Activated naive CD4-positive, alpha-beta T cell treated with anti-CD3 and anti-CD28 coated beads, Interleukin-2, amount 50 U/mL, for 72 hours (primary cell): Measurements from ENCODE around the gene EGFR. TPM values are rescaled to one million over a fixed set of nuclear protein-coding genes. Genes with fewer than 3 reads are reported as not detected.

Experiments
- ATAC-seq, 2 donors: fragments of 150-1000 bp; cut with Tn5 transposase; 2 replicates each; pipeline ENCODE4 v1.10.0; 2021; ENCODE audit warnings: mild to moderate bottlenecking in 2 of 2, moderate library complexity in 2 of 2
- DNase-seq, 2 donors: peaks; one replicate each; pipeline ENCODE4 v3.0.0; 2021 to 2022; ENCODE audit warnings: low spot score in 2 of 2
- H3K27ac Mint-ChIP-seq, 2 donors: one replicate each; pipeline ENCODE4 v1.8.0; 2022; ENCODE audit warnings: mild to moderate bottlenecking in 2 of 2, mixed read lengths in 2 of 2
- H3K36me3 Mint-ChIP-seq, 2 donors: one replicate each; pipeline ENCODE4 v1.8.0; 2022; ENCODE audit warnings: mixed read lengths in 2 of 2
- H3K9me3 Mint-ChIP-seq, 2 donors: one replicate each; pipeline ENCODE4 v1.8.0; 2022; ENCODE audit warnings: mixed read lengths in 2 of 2
- total RNA-seq, 2 donors: library from RNA; stranded (reverse); gene quantifications; one replicate each; pipeline ENCODE4 v1.2.3, GENCODE V29; 2022

Gene EGFR
- total RNA-seq, 2 donors from 2014 or later: not detected

- peaks cover 10 to 20% of the 10 kb centered on the region in 2 donors for H3K9me3 Mint-ChIP-seq
- no peak overlapping the region for H3K27ac Mint-ChIP-seq
- ATAC-seq (no peak), DNase-seq (no peak)
- peaks cover 9 to 13% of the 10 kb centered on the region in 2 donors for H3K36me3 Mint-ChIP-seq
Observed at GRCh38 chr7:55230014-55230413, 211.2 kb downstream of the EGFR start.

- DNase-seq: no peak
- Mint-ChIP-seq H3K27ac (no peak overlapping the region), H3K9me3 (peaks cover 10 to 20% of the 10 kb centered on the region in 2 donors), H3K36me3 (peaks cover 9 to 13% of the 10 kb centered on the region in 2 donors)
- no peak for ATAC-seq
Observed at GRCh38 chr7:55231736-55232280, 213.0 kb downstream of the EGFR start.

GRCh38 chr7:55233001-55233400 lies 214.2 kb downstream of the EGFR start:
- DNase-seq (no peak), ATAC-seq (no peak)
- no peak overlapping the region for H3K27ac Mint-ChIP-seq
- H3K9me3 Mint-ChIP-seq: peaks cover 10 to 14% of the 10 kb centered on the region in 2 donors
- peaks cover 9 to 13% of the 10 kb centered on the region in 2 donors for H3K36me3 Mint-ChIP-seq

DNA sequence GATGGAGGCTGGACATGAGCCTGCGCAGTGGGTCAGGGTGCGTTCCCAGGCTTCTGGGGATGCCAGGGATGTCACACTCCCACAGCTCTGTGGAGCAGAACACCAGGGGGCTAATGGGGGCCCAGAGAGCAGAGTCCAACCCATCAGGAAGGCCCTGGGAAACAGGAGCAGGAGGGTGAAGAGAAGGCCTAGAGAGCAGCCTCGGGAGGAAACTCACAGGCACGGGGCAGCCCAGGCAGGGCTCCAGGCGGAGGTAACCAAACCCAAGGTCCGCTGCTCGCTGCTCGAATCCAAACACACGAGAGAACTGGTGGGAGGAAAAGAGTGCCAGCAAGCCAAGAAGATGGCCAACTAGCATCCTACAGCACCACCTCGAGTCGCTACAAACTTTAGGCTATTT lies 215.6 kb downstream of the EGFR start:
- Mint-ChIP-seq H3K9me3 (peaks cover 4 to 9% of the 10 kb centered on the region in 2 donors), H3K36me3 (peaks cover 2 to 7% of the 10 kb centered on the region in 2 donors), H3K27ac (no peak overlapping the region)
- ATAC-seq: no peak
- DNase-seq: no peak

- Mint-ChIP-seq H3K27ac (no peak overlapping the region), H3K36me3 (no peaks in the 10 kb centered on the region), H3K9me3 (peaks cover 0 to 6% of the 10 kb centered on the region in 2 donors)
- DNase-seq (no peak), ATAC-seq (no peak)
Observed at GRCh38 chr7:55235115-55235514, 216.3 kb downstream of the EGFR start.

- no peak overlapping the region for H3K27ac Mint-ChIP-seq
- DNase-seq (no peak), ATAC-seq (no peak)
- H3K9me3 Mint-ChIP-seq: no peaks in the 10 kb centered on the region
- H3K36me3 Mint-ChIP-seq: no peaks in the 10 kb centered on the region
Observed at GRCh38 chr7:55235801-55236200, 217.0 kb downstream of the EGFR start.

DNA sequence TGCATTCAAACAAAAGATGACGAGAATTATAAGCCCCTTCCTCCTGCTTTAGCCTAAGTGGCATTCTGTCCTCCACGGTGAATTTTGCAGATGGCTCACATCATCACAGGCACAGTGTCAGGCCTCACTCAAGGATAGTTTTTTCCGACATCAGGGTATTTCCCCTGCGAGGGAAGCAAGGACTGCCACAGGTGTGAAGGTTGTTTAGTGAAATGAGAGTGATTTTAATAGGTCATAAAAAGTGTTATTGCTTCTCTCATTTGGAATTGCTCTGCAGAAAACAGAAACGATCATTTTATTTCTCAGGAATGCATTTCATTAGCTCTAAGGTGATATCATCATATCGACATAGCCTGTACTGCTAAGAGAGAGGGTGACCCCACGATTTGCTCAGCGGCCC lies 217.7 kb downstream of the EGFR start:
- Mint-ChIP-seq H3K36me3 (no peaks in the 10 kb centered on the region), H3K27ac (no peak overlapping the region), H3K9me3 (no peaks in the 10 kb centered on the region)
- ATAC-seq: no peak
- no peak for DNase-seq

DNA sequence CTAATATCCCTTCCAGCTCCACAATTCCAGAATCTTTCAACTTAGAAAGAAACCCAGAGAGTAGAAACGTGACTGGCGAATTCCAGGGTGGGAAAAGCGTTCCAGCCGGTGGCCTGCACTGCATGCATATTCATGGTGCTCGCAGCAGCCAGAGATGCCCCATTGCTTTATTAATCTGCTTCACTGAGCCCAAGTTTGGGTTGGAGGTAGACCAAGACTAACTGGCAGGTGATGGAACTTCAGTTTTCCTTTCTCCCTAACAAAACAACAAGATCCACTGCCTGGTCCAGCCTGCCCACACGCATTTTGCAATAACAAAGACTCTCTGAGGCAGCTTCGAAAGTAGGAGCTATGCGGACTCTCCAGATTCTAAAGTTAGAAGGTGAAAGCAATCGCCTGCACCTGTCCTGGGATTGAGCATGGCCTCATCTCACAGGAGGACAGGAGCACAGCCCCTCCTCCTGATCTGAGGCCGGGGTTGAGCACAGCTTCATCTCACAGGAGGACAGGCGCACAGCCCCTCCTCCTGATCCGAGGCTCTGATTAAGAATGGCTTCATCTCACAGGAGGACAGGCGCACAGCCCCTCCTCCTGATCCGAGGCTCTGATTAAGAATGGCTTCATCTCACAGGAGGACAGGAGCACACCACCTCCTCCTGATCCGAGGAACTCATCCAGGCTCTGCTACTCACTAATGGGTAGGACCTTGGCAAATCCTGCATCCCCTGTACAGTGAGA lies 218.5 kb downstream of the EGFR start:
- no peaks in the 10 kb centered on the region for H3K36me3 Mint-ChIP-seq
- no peaks in the 10 kb centered on the region for H3K9me3 Mint-ChIP-seq
- no peak overlapping the region for H3K27ac Mint-ChIP-seq
- no peak for DNase-seq
- no peak for ATAC-seq

DNA sequence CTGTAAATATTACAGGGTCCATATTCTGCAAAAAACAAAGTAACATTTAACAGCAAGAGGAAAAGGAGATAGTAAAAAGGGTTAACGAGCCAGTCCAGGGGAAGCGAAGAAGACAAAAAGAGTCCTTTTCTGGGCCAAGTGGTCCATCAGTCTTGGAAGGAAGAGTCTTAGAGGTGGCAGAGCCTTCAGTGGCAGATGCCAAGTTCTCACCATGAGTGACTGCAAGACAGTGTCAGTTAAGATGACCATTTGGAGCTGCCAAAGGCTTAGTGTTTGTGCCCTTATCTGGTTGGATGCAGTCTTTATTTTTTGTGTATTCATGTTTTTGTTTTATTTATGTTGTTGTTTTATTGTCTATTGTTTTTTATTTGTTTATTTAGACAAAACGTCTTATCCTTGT lies 220.6 kb downstream of the EGFR start:
- Mint-ChIP-seq H3K36me3 (no peaks in the 10 kb centered on the region), H3K27ac (no peak overlapping the region), H3K9me3 (no peaks in the 10 kb centered on the region)
- DNase-seq (no peak), ATAC-seq (no peak)

- H3K9me3 Mint-ChIP-seq: no peaks in the 10 kb centered on the region
- ATAC-seq (no peak), DNase-seq (no peak)
- H3K27ac Mint-ChIP-seq: no peak overlapping the region
- no peaks in the 10 kb centered on the region for H3K36me3 Mint-ChIP-seq
Observed at GRCh38 chr7:55240418-55241142, 221.8 kb downstream of the EGFR start.

DNA sequence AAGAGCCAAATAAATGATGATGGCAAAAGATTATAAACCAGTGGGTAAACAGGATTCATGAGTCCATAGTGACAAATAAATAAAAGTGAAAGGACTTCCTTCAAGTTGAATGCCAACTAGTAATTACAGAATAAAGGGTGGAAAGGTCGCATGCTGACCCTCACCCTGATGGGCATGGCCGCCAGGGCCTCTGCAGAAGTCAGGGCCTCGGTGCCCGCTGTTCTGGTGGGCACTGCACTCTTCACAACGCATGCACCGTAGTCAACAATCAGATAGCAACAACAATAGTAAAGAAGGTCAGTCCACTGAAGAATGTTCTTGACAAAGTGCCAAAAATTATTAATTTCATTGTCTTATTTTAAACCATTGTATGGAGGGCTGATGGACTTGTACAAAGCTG lies 223.1 kb downstream of the EGFR start:
- DNase-seq (no peak), ATAC-seq (no peak)
- no peak overlapping the region for H3K27ac Mint-ChIP-seq
- no peaks in the 10 kb centered on the region for H3K36me3 Mint-ChIP-seq
- no peaks in the 10 kb centered on the region for H3K9me3 Mint-ChIP-seq

GRCh38 chr7:55242613-55243012 lies 223.8 kb downstream of the EGFR start:
- no peak for ATAC-seq
- no peak overlapping the region for H3K27ac Mint-ChIP-seq
- no peaks in the 10 kb centered on the region for H3K36me3 Mint-ChIP-seq
- DNase-seq: no peak
- no peaks in the 10 kb centered on the region for H3K9me3 Mint-ChIP-seq

DNA sequence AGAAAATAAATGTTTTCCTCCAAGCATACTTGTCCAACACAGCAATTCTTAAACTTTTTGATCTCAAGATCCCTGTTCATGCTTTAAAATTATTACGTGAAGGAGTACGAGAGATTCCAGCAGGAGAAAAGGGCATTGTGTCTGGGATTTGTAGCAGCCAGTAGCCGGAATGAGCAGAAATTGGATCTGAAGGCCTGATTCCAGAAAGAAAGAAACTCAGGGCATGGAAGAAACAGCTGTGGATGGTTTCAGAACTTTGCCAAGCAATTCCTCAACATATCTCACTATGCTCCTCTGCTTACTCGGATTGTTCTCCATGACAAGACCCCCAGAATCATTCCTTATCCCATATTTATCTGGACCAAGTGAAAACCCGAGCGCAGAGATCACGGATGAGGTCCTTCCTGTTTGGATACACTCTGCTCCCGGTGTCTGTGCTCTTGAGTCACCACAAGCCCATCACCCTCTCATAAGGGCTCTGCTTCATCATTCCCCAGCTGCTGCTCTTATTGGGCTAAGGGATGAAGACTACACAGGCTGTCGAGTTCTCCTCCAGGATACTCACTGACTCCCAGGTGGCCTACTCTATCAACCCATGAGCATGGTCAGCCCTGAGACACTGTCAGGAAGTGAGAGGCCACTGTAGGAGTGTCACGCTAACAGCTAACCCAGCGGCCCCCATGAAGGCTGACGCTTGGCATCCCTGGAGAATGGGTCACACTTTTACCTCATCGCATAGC lies 225.4 kb downstream of the EGFR start:
- DNase-seq (no peak), ATAC-seq (no peak)
- H3K27ac Mint-ChIP-seq: no peak overlapping the region
- H3K9me3 Mint-ChIP-seq: no peaks in the 10 kb centered on the region
- H3K36me3 Mint-ChIP-seq: no peaks in the 10 kb centered on the region

DNA sequence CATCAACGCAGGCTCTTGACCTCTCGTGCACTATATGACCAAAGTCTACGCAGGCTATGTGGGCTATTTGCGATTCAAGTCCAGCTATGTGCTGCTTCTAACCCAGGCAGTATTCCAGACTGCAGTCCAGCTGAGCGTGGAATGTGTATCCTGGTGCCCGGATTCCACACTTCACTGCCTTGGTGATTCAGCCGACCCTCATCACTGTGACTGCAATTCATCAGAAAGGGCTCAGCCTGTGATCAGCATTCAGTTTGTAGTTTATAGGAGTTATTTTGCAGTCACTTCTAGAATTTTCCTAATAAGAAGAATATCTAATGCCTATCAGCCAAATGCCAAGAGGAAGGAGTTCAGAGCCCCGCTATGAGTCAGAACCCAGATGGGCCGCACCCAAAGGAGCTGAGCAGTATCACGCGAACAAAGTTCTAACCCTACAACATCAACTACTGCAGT lies 226.5 kb downstream of the EGFR start:
- H3K9me3 Mint-ChIP-seq: no peaks in the 10 kb centered on the region
- H3K36me3 Mint-ChIP-seq: no peaks in the 10 kb centered on the region
- no peak for ATAC-seq
- no peak for DNase-seq
- no peak overlapping the region for H3K27ac Mint-ChIP-seq

DNA sequence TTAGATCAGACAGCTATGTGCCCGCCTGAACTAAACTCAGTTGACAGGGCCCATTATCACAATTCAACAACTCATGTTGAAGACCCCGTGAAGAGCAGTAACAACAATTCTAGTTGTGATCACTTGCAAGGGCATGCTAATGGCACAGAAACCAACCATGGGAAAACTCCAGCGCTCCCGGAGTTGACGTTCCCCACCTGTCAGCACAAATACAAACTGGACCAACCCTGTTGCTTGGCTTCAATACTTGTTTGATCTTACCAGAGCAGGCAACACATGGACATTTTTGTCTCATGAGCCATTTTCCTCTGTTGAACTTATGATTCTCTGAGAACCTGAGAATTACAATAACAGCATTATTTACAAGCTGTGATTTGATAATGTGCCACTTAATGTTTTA lies 227.4 kb downstream of the EGFR start:
- H3K9me3 Mint-ChIP-seq: no peaks in the 10 kb centered on the region
- H3K27ac Mint-ChIP-seq: no peak overlapping the region
- ATAC-seq: no peak
- DNase-seq: no peak
- H3K36me3 Mint-ChIP-seq: no peaks in the 10 kb centered on the region

DNA sequence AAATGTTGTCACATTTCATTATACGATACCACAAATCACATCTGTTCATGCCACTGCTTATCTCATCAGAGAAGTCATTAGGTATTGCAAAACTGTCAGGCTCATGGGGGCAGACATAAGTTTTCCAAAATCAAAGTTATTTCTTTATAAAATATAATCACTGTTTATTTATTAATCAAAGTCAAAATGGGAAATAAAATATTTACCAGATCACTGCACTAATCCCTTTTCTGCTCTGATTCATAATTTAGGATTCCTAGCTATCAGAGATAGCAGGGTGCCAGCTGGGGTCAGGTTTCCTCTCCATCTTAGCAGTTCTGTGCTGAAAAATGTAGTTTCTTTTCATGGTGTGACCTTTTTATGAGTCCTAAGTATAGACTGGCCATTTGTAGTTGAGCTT lies 228.6 kb downstream of the EGFR start:
- H3K27ac Mint-ChIP-seq: no peak overlapping the region
- ATAC-seq: no peak

GRCh38 chr7:55248526-55248925 lies 229.7 kb downstream of the EGFR start:
- no peak for DNase-seq
- no peaks in the 10 kb centered on the region for H3K36me3 Mint-ChIP-seq
- ATAC-seq: no peak
- H3K27ac Mint-ChIP-seq: no peak overlapping the region
- H3K9me3 Mint-ChIP-seq: no peaks in the 10 kb centered on the region

More for the DNA sequence above, 228.6 kb downstream of the EGFR start:
- H3K9me3 Mint-ChIP-seq: no peaks in the 10 kb centered on the region
- no peak for DNase-seq
- H3K36me3 Mint-ChIP-seq: no peaks in the 10 kb centered on the region
